GM18868 (cell line): ENCODE results near the gene CDC14A.
A peak's percentile ranks its signal among the peaks of the same experiment; 100 is the strongest.

ENCODE experiments used
- ATAC-seq: cut with Tn5 transposase; IDR thresholded peaks from one replicate; pipeline ENCODE4 v1.9.1; 2021; ENCODE audit warnings: mild to moderate bottlenecking, moderate library complexity; ENCODE audit not compliant: unreplicated experiment

Gene CDC14A

DNA sequence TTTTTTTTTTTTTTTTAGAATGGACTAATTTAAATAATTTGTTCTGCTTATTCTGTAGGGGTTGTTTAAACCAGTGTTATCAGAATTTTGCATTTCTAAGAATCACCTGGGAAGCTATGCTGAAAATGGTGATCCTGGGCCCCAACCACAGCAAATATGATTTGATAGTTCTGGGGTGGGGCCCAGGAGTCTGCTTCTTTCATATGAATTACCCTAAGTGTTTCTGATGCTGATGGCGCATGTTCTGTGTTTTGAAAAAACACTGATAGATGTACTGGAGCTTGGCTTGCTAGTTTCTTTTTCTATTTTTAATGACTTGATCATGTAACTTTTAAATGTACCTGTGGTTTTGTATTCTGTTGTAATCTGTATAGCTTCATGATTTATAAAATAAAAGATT is 89.3 kb downstream of the CDC14A start:
- ATAC-seq: no peak

DNA sequence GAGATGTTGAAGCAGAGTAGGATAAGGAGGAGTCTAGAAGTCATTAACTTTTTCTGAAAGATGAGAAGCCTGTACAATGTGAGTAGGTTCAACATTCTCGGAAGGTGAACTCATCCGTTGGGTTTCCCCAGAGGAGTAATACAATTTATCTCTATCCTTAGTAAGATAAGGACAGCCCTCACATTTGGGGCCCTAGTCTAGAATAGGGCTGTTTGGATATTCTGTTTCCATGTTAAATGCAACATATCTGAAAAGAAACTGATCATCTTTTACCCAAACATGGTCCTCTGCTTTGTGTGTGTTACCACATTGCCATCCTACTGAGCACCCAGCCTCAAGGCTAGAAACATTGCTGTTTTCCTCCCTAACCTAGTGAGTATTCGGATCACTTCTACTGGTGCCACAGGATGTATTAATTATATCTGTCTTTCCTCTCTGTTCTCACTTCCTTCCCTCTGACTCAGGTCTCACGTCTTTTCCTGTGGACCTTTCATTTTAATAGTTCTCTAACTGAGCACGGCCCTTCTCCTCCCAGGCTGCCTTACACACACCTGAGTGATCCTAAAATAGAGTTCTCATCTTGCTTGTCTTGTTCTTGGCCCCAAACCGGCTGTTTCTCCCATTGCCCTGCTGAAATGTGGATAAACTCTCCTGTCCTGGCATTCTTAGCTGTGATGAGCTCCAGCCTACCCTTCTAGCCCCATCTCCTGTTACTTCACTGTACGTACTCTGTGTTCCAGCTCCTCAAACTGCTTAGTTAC is 91.7 kb downstream of the CDC14A start:
- ATAC-seq: peak; percentile 74

DNA sequence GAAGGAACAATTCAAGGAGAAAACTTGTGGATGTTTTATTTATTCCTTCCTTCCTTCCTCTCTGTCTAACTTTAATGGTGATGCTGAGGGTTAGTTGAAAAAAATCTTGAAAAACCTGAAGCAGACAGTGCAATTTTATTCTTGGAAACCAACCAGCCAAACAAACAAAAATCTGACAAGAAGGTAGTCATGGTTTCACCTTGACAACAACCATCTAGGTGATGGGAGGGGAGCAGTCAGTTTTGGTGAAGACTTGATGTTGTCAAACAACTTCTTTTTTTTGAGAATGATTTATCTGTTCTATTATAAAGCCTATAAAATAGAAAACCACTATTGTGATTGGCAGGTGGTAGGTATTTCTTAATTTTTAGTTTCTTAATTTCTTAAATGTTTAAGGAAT is 93.3 kb downstream of the CDC14A start:
- no peak for ATAC-seq

DNA sequence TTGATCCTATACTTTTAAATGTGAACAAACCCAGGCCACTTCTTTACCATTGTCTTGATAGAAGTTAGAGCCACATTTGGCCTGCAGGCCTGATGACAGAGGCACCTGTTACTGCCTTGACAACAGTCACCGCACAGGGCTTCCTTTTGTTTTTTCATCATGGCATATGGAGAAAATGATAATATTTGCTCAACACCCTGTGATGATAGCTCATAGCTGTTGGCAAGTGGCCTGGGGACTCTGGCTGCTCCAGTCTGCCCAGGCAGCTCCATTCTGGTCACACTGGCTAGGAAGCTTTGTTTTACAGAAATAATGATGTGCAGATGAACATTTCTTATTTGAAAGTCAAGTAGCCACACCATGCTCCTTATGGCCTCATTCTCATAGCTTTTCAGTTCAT is 96.1 kb downstream of the CDC14A start:
- no peak for ATAC-seq

DNA sequence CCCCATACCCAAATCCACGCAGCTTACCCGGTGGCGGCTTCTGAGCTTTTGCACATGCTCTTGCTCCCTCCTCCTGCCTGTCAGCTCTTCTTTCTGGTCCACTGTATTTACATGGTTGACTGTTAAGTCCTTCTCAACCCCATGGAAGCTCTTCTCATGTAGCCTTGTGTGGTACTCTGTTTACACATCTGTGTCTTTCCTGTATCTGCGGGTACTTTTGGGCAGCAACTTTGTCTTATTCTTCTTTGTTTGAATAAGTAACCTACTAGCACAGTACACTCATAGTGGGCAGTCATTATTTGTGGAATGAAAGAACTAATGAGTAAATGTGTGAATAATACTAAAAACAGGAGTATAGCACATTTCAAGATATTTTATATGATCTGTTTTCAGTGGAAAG is 97.2 kb downstream of the CDC14A start:
- peak; percentile 84 for ATAC-seq

DNA sequence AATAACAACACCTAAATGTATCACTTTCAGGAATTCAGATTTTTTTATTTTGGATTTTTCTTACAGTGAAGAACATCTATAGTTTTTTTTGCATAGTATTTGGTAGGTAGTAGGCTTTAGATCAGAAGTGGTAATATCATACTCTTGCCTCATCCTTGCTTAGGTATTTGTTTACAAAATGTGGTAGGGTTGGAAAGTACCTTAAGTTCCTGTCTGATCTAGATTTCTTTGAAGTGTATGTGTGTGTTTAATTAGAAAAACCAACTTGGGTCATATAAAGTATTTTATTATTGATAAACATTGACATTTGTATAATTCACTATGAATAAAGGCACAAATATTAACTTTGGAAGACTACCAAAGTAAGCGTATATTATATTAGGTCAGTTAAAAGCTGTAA is 100.3 kb downstream of the CDC14A start:
- ATAC-seq: peak; percentile 72

DNA sequence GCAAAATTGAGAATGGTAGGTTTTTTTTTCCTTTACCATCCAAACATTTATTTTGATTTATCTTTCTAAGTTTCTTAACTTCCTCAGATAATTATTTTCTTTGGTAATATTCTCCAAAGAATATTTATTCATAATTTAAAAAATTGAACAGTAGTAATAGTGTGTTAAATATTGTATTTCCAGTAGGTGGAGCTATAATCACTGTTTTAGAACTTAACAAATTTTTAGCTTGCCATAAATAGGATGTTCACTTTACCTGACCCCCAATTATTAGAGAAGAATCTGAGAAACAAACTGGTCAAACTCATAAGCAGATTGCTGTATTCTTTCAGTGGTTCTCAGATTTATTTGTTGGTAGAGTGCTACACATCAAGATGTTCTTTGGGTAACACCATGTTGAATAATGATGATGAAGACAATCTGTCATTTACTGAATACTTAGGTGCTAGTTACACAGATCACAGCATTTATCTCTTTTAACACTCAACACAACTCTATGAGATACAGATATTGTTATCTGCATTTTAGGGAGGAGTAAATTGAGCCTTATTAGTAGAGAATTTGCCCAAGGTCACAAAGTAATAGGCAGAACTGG is 103.3 kb downstream of the CDC14A start:
- peak; percentile 34 for ATAC-seq

DNA sequence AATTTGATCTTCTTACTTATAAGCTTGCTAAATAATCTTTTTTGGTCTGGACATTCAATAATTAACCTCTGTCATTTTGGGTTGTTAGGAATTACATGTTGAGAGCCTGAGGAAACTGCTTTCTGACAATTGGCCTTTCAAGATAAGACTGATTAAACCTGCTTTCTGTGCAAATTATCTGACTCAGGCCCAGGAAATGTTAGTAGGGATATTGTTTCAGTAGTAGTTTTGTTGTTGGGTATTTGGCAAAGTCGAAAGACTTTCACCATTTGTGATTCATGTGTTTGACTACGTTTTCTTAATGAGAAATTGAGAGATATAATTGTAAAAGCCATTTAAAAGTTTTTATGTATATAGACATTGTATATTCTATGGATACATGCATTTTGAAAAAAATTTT is 104.6 kb downstream of the CDC14A start:
- ATAC-seq: no peak

DNA sequence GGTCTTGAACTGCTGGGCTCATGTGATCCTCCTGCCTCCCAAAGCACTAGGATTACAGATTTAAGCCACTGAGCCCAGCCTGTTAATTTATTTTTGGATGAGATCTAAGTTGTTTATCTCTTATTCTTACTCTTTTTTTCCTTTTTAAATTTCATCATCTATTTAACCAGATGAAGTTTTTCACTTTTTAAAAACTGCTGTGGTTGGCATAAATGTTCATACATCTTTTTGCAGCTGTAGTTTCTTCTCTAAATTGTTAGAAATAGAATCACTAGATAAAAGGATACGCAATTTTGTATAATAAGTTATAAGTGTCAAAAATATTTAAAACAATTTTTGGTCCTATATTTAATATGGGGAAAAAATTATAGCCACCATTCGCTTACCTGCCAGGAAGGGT is 105.4 kb downstream of the CDC14A start:
- ATAC-seq: no peak

DNA sequence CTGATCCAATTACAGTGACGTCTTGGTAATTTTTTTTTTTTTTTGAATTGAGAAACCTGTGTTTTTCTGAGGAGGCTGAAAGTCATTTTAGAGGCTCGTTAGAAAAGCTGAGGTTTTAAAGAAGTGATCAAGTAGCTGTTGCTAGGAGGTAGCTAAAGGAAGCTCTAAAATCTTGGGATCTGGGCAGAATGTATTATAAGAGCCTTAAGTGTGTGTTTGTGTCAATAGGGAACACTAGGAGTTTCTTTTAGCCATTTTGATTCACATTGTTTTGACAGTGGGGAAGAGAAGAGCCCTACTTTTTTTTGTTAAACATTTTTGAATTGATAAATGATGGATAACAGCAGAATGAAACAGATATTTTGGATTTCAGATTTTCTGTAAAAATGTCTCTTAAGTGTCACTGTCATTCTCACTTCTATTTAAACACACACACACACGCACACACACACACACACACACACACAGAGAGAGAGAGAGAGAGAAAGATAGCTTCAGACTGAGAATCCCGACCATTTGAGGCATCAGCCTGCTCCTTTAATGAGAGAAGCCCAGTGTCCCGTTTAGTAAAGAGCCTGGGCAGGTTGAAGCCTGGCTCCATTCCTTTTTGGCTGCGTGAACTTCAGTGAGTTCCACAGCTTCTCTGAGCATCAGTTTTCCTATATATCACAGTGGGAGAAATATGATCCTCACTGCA is 106.5 kb downstream of the CDC14A start:
- no peak for ATAC-seq

DNA sequence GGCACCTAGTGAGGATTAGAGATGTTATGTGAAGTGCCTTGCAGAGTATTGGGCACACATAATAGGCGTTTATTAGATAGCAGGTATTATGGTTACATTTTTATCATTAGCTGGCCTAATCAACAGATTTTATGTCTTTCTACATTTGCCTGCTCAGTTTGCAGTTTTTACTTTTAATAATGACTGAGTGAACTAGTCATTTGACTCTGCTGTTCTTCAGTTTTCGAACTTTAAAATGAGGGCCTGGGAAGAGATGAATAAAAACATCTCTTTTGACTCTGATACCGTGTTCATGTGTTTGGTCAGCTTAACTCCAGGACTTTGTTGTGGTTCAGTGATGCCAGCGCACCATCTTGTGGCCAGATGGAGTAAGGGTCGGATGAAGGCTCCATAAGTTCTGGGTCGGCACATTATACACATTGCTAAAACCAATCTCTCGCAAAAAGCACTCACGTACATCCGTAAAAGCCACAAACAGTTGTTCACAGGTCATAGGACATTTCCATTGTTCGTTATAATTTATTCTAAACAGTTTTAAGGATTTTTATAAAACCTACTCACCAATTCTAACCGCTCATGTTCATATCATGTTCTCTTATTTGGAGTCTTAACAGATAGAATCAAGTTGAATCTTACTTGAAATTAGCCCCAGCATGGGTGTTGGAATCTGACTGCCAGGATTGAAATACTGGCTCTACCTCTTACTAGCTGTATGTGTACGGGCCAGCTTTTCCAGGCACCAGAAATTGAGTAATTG is 107.2 kb downstream of the CDC14A start:
- peak; percentile 83 for ATAC-seq

DNA sequence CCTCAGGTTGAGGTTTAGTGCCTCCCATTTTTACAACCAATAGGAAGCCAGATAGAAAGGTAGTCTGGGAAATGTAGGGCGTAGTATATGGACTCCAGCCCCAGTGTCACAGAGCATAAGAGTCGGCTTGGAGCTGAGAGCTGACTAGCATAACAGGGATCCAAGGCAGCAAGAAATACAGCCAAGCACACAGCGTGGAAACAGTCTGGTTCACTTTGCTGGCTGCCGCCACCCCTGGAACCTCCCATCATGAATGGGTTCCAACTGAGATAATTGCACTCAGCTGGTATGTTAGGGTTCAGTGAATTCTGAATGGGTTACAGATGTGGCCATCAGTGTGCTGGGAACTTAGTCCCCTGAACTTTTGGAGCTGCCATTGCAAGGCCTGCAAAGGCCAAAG is 108.9 kb downstream of the CDC14A start:
- no peak for ATAC-seq

DNA sequence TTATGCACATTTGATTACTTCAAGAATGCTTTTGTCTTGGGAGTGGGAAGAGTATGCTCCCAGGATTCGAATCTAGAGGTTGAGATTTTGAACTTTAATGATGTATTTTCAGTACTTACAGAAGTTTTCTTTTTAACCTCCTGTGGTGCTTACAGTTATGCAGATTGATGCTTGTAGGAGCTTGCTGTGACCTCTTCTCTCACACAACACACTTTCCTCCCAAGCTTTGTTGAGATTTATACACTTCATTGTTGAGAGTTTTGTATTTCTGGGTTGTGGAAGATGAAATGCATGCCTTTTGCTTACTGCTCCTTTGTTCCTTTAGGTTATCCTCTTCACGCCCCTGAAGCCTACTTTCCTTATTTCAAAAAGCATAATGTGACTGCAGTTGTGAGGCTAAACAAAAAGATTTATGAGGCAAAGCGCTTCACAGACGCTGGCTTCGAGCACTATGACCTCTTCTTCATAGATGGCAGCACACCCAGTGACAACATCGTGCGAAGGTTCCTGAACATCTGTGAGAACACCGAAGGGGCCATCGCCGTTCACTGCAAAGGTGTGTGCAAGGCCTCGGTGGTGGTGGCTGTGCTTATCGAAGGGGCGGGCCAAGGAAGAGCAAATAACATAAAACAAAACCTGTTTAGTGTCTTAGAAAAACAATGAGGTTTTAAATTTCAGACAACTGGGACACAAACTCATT is 110.2 kb downstream of the CDC14A start:
- no peak for ATAC-seq

DNA sequence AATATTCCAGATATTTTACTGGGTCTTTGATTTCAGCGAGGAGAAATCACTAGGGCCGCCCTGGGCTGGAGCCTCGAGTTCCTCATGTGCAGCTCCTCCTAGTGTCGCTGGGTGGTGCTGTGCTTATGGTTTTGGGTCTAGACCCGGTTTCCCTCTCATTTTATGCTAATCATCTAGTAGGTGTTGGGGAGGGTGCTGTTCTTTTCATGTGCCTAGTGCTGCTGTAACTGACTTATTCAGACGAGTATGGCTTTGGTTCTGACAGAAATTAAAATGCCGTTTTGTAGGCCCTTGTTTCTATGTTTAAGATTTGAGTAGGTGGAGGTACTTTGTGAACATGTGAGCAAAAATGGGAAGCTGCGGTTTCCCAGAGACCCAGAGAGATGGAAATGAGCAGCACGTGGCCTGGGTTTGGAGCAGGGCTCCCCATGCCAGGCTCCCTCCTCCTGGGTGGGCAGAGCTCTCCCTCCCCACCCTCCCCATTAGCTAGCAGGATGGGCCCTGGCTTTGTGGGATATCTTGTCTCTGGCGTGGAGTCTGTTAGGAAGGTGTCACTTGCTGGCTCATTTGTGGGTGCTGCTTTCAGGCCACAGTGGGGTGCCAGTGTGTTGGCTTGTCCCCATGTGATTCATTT is 111.6 kb downstream of the CDC14A start:
- ATAC-seq: peak; percentile 91

DNA sequence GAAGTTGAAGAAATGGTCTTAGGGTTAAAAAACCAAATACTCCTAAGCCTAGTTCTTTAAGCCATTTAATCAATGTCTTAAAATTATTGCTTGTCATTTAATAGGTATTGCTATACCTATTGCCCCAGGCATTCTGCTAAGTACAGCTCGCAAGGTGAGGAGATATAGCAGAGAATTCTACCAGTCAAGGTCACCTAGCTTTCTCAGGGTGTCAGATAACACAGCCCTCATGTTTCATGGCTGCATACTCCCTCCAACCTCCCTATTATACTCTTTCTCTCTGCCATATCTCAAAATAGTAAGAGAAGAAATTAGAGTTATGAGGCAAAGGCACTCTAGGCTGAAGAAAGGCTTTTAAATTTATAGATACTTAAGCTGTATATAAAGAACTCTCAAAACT is 117.3 kb downstream of the CDC14A start:
- ATAC-seq: no peak

DNA sequence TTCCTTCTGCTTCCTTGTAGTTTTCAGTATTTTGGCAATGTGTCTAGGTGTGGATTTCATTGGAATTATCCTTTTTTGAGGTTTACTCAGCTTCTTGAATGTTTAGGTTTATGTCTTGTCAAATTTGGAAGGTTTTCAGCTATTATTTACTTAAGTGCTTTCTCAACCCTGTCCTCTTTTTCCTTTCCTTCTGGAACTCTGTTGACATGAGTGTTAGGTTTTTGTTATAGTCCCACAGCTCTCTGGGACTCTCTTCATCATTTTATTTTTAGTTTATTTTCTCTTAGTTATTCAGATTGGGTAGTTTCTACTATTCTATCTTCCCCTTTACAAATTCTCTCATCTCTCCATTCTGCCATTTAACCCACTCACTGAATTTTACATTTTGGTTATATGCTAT is 122.5 kb downstream of the CDC14A start:
- no peak for ATAC-seq

DNA sequence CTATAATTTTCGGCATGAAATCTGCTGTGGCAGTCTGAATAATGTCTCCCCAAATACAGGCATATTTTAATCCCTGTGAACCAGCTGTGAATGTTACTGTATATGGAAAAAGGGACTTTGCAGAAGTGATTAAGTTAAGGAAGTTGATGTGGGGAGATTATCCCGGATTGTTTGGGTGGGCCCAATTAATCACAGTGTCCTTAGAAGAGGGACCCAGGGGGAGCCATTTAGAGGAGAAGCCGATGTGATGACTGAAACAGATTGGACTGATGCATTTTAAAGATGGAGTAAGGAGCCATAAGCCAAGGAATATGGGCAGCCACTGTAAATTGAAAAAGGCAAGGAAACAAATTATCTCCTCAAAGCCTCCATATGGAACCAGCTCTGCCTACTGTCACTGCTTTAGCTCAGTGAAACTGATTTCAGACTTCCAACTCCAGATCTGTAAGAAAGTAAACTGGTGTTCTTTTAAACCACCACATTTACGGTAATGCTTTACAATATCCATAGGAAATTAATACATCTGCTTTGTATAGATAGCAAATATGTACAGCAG is 124.5 kb downstream of the CDC14A start:
- ATAC-seq: no peak

DNA sequence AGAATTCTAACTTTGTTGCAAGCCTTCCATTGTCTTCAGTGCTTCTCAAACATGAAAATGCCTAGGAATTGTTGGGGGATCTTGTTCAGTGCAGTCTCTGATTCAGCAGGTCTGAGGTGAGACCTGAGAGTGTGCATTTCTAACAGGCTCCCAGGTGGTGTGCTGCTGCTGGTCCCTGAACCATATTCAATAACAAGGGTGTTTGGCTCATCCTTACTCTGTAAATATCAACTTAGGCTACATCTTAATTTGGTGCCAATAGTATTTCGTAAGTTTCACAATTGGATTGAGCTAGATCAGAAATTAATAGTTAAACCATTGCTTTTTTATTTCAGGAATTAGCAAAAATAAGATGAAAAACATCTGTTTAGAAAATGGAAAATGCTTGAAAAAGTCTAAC is 126.5 kb downstream of the CDC14A start:
- no peak for ATAC-seq

DNA sequence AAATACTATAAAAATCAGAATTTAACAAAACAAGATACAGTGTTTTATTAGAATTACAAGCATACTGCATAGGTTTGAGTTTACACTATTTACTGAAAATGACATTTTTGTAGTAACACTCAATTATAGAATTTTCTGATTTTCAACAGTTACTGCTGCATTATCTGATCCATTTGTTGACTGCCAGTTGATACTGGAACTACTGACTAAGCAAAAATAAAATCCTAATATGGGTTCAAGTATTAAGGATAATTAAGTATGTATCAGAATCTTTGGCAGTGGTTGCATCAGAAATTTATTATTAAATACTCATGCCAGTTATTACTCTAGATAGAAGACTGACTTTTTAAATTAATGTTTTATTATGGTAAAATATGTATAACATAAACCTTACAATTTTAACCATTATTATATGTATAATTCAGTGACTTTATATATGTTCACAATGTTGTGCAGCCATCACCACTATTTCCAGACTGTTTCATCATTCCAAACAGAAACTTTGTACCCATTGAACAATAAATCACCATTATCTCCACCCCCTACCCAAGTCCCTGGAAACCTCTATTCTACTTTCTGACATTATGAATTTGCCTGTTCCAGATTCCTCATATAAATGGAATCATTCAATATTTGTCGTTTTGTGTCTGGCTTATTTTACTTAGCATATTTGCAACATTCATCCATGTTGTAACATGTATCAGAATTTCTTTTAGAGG is 127.5 kb downstream of the CDC14A start:
- no peak for ATAC-seq
